ENCODE results near the gene ITGBL1. TPM values are rescaled to one million over a fixed set of nuclear protein-coding genes. Genes with fewer than 3 reads are reported as not detected.
A peak's percentile ranks its signal among the peaks of the same experiment; 100 is the strongest.

ITGBL1 gene
- total RNA-seq, 4 donors from 2014 or later: 26.4 to 81.4 (median 76.1) TPM

- WGBS, 2 donors: 18 to 37% methylated on average over 5 of the region's 5 CpGs
- Histone ChIP-seq H3K4me3 (peak overlapping the region; percentile 8 to 34 (median 24)), H3K27me3 (no peaks in the 10 kb centered on the region), H3K4me1 (peaks cover 0 to 14% (median 6%) of the 10 kb centered on the region in 4 donors), H3K27ac (peak overlapping the region; percentile 7 to 75 (median 68)), H3K9me3 (no peaks in the 10 kb centered on the region), H3K36me3 (no peaks in the 10 kb centered on the region)
- TF ChIP-seq EP300 (IDR thresholded peaks at IDR 0.05) (no peak), CTCF (IDR thresholded peaks at IDR 0.05) (no peak), POLR2A (IDR thresholded peaks at IDR 0.05) (no peak)
- DNase-seq (ENCODE audit: low spot score in 2 of 2): no peak
Observed at GRCh38 chr13:101627556-101627943, 175.1 kb downstream of the ITGBL1 start.

GRCh38 chr13:101628900-101629299 is 176.4 kb downstream of the ITGBL1 start:
- DNase-seq (ENCODE audit: low spot score in 2 of 2): no peak
- Histone ChIP-seq H3K9me3 (no peaks in the 10 kb centered on the region), H3K27ac (no peak overlapping the region), H3K4me1 (peaks cover 0 to 10% (median 3%) of the 10 kb centered on the region in 4 donors), H3K27me3 (no peaks in the 10 kb centered on the region), H3K36me3 (no peaks in the 10 kb centered on the region), H3K4me3 (no peak overlapping the region)
- 69 to 78% methylated on average over 1 of the region's 1 CpG for WGBS, 2 donors
- no peak for TF ChIP-seq EP300 (IDR thresholded peaks at IDR 0.05)
- TF ChIP-seq POLR2A (IDR thresholded peaks at IDR 0.05): no peak
- no peak for TF ChIP-seq CTCF (IDR thresholded peaks at IDR 0.05)

- TF ChIP-seq EP300 (IDR thresholded peaks at IDR 0.05) (no peak), CTCF (IDR thresholded peaks at IDR 0.05) (no peak), POLR2A (IDR thresholded peaks at IDR 0.05) (no peak)
- no peak for DNase-seq (ENCODE audit: low spot score in 2 of 2)
- Histone ChIP-seq H3K27ac (no peak overlapping the region), H3K4me3 (no peak overlapping the region), H3K4me1 (no peaks in the 10 kb centered on the region), H3K9me3 (no peaks in the 10 kb centered on the region), H3K36me3 (no peaks in the 10 kb centered on the region), H3K27me3 (no peaks in the 10 kb centered on the region)
Observed at GRCh38 chr13:101631395-101631794, 178.9 kb downstream of the ITGBL1 start.

- H3K4me3 ChIP-seq: no peak overlapping the region
- no peaks in the 10 kb centered on the region for H3K36me3 ChIP-seq
- no peak for TF ChIP-seq POLR2A (IDR thresholded peaks at IDR 0.05)
- TF ChIP-seq CTCF (IDR thresholded peaks at IDR 0.05): no peak
- TF ChIP-seq EP300 (IDR thresholded peaks at IDR 0.05): no peak
- DNase-seq (ENCODE audit: low spot score in 2 of 2): no peak
- no peaks in the 10 kb centered on the region for H3K9me3 ChIP-seq
- no peaks in the 10 kb centered on the region for H3K27me3 ChIP-seq
- WGBS, 2 donors: 77 to 78% methylated on average over 2 of the region's 2 CpGs
- H3K27ac ChIP-seq: no peak overlapping the region
- H3K4me1 ChIP-seq: no peaks in the 10 kb centered on the region
Observed at GRCh38 chr13:101634142-101634541, 181.7 kb downstream of the ITGBL1 start.

GRCh38 chr13:101639711-101640110 is 187.2 kb downstream of the ITGBL1 start:
- Histone ChIP-seq H3K4me3 (no peak overlapping the region), H3K27ac (no peak overlapping the region), H3K36me3 (no peaks in the 10 kb centered on the region), H3K4me1 (no peaks in the 10 kb centered on the region), H3K27me3 (no peaks in the 10 kb centered on the region), H3K9me3 (no peaks in the 10 kb centered on the region)
- TF ChIP-seq CTCF (IDR thresholded peaks at IDR 0.05) (no peak), POLR2A (IDR thresholded peaks at IDR 0.05) (no peak), EP300 (IDR thresholded peaks at IDR 0.05) (no peak)
- DNase-seq (ENCODE audit: low spot score in 2 of 2): no peak
- 56 to 60% methylated on average over 1 of the region's 1 CpG for WGBS, 2 donors

Data from tibial nerve (tissue), 4 donors.